Umbilical cord (tissue), 2 donors: Measurements from ENCODE around the gene SMDT1. TPM values are rescaled to one million over a fixed set of nuclear protein-coding genes. Genes with fewer than 3 reads are reported as not detected.

Experiments used
- DNase-seq: peaks from one replicate; pipeline ENCODE4 v3.0.0-alpha.2; 2015; ENCODE audit warnings: low spot score
- total RNA-seq: library from RNA; depleted of rRNA; stranded (reverse); fragments of >200 nt; gene quantifications from one replicate; pipeline ENCODE4 v1.2.3, GENCODE V29; 2014; ENCODE audit warnings: low replicate concordance; ENCODE audit not compliant: insufficient read depth

Gene SMDT1
- 0.96 TPM for total RNA-seq

- DNase-seq, result peak; percentile 99
Measured at GRCh38 chr22:42079319-42080251, at the start of gene SMDT1. Gene SMDT1, plus strand, starts transcription at chr22:42079700. Its CDS starts 69 bp downstream, at chr22:42079769.

- no peak for DNase-seq
Measured at GRCh38 chr22:42033263-42034181, 46.0 kb upstream of the SMDT1 start.

GRCh38 chr22:42035256-42035655 is 44.2 kb upstream of the SMDT1 start:
- DNase-seq, result no peak

GRCh38 chr22:42039271-42039670 is 40.2 kb upstream of the SMDT1 start:
- DNase-seq, result no peak

- no peak for DNase-seq
Measured at GRCh38 chr22:42041784-42042183, 37.7 kb upstream of the SMDT1 start.

- no peak for DNase-seq
Measured at GRCh38 chr22:42050641-42051180, 28.8 kb upstream of the SMDT1 start.

GRCh38 chr22:42052765-42053164 is 26.7 kb upstream of the SMDT1 start:
- DNase-seq, result no peak

- no peak for DNase-seq
Measured at GRCh38 chr22:42056757-42057511, 22.6 kb upstream of the SMDT1 start.

- no peak for DNase-seq
Measured at GRCh38 chr22:42060489-42060888, 19.0 kb upstream of the SMDT1 start.

GRCh38 chr22:42061041-42061440 is 18.5 kb upstream of the SMDT1 start:
- DNase-seq, result no peak

GRCh38 chr22:42062506-42063170 is 16.9 kb upstream of the SMDT1 start:
- no peak for DNase-seq

- no peak for DNase-seq
Measured at GRCh38 chr22:42064629-42065028, 14.9 kb upstream of the SMDT1 start.

GRCh38 chr22:42065438-42066125 is 13.9 kb upstream of the SMDT1 start:
- DNase-seq, result no peak

GRCh38 chr22:42066126-42066761 is 13.3 kb upstream of the SMDT1 start:
- DNase-seq, result no peak

GRCh38 chr22:42066937-42067336 is 12.6 kb upstream of the SMDT1 start:
- no peak for DNase-seq

GRCh38 chr22:42067671-42068251 is 11.7 kb upstream of the SMDT1 start:
- no peak for DNase-seq

- DNase-seq, result no peak
Measured at GRCh38 chr22:42068291-42068690, 11.2 kb upstream of the SMDT1 start.

GRCh38 chr22:42069801-42070516 is 9.5 kb upstream of the SMDT1 start:
- no peak for DNase-seq
